HCT116 (cell line): ENCODE data around the gene FAM117A. TPM values are rescaled to one million over a fixed set of nuclear protein-coding genes. Genes with fewer than 3 reads are reported as not detected.

Experiments used
- ATAC-seq: fragments of 200-7000 bp; cut with Tn5 transposase; 2 replicates; pipeline ENCODE4 v1.9.1; 2020; ENCODE audit warnings: mild to moderate bottlenecking, moderate library complexity
- BruUV-seq: library from RNA; stranded (reverse); fragments of 400-500 nt; replicated peaks from 2 replicates; lab custom pipeline; 2021; lab: Mats Ljungman, UMichigan
- CTCF ChIA-PET: fragments of 300-600 bp; sonication (Branson Sonifier 250); formaldehyde crosslinking; loops from one replicate; lab custom pipeline; 2021; ENCODE audit warnings: antibody characterized with exemption; lab: Charles Lee
- POLR2A ChIA-PET: fragments of 300-600, 350-600 bp; sonication (Branson Sonifier 250); formaldehyde crosslinking; loops from one replicate; lab custom pipeline; 2021; ENCODE audit warnings: antibody characterized with exemption; lab: Charles Lee
- RAD21 ChIA-PET, 2 experiments: fragments of 300-600 bp; sonication (Branson Sonifier 250); formaldehyde crosslinking; loops; one replicate each; lab custom pipeline; 2023; ENCODE audit warnings: low total read pairs in 2 of 2; ENCODE audit not compliant: uncharacterized antibody in 2 of 2, unreplicated experiment in 2 of 2, low non-redundant PET in 1 of 2; lab: Charles Lee
- DNase-seq: peaks from one replicate; pipeline ENCODE4 v3.0.0-alpha.2; 2010; ENCODE audit warnings: low read depth, low spot score
- H2AFZ ChIP-seq: fragments of 200-600 bp; shearing (Covaris generic), sonication (generic); 2 replicates; pipeline ENCODE4 v1.6.1; 2017; ENCODE audit warnings: low read depth, mixed run types, mixed read lengths, antibody characterized with exemption, low read length; ENCODE audit not compliant: poor library complexity, severe bottlenecking
- H3K27ac ChIP-seq: 2 replicates; pipeline ENCODE4 v1.5.1; 2012; ENCODE audit warnings: low read depth, low read length
- H3K27me3 ChIP-seq: fragments of 200-600 bp; sonication (generic); 2 replicates; pipeline ENCODE4 v1.6.1; 2016; ENCODE audit warnings: mixed run types, low read length, mixed read lengths; ENCODE audit not compliant: insufficient read depth
- H3K36me3 ChIP-seq, 2 experiments: fragments of 200-500 bp in 1 of 2; fragments of 200-600 bp in 1 of 2; sonication (Bioruptor generic) in 1 of 2; sonication (generic) in 1 of 2; 2 replicates each; pipeline versions ENCODE4 v1.5.1 to v1.6.1; 2014 to 2016; ENCODE audit warnings: low read length in 2 of 2, inconsistent platforms in 1 of 2, mixed read lengths in 1 of 2, mixed run types in 1 of 2; ENCODE audit not compliant: insufficient read depth in 2 of 2, control insufficient read depth in 1 of 2
- H3K4me1 ChIP-seq, 2 experiments: fragments of 200-600 bp in 1 of 2; sonication (generic) in 1 of 2; 2 replicates each; pipeline versions ENCODE4 v1.5.1 to v1.6.1; 2012 to 2017; ENCODE audit warnings: low read length in 2 of 2, inconsistent platforms in 1 of 2, mild to moderate bottlenecking in 1 of 2, mixed read lengths in 1 of 2, mixed run types in 1 of 2, moderate library complexity in 1 of 2; ENCODE audit not compliant: insufficient read depth in 2 of 2, control insufficient read depth in 1 of 2
- H3K4me2 ChIP-seq: fragments of 200-600 bp; sonication (generic); 2 replicates; pipeline ENCODE4 v1.6.1; 2017; ENCODE audit warnings: mixed run types, low read length, mixed read lengths
- H3K4me3 ChIP-seq, 2 experiments: fragments of 200-600 bp in 1 of 2; sonication (generic) in 1 of 2; replicated peaks in 1 of 2; 2 replicates each; pipeline ENCODE4 v1.5.1; 2011 to 2016; ENCODE audit warnings: low read length in 2 of 2, control low read depth in 1 of 2, low read depth in 1 of 2, mild to moderate bottlenecking in 1 of 2, mixed read lengths in 1 of 2, mixed run types in 1 of 2
- H3K79me2 ChIP-seq: fragments of 200-600 bp; sonication (generic); 2 replicates; pipeline ENCODE4 v1.6.1; 2017; ENCODE audit warnings: mild to moderate bottlenecking, mixed run types, low read length, moderate library complexity, mixed read lengths; ENCODE audit not compliant: insufficient read depth
- H3K9ac ChIP-seq: fragments of 200-600 bp; sonication (generic); 2 replicates; pipeline ENCODE4 v1.6.1; 2016; ENCODE audit warnings: low read length, mixed read lengths
- H3K9me2 ChIP-seq: fragments of 200-600 bp; sonication (generic), shearing (Covaris generic); 2 replicates; pipeline ENCODE4 v1.6.1; 2017; ENCODE audit warnings: mixed run types, mild to moderate bottlenecking, moderate library complexity; ENCODE audit not compliant: insufficient read depth
- H3K9me3 ChIP-seq, 2 experiments: fragments of 200-500 bp in 1 of 2; fragments of 200-600 bp in 1 of 2; sonication (Bioruptor generic) in 1 of 2; sonication (generic) in 1 of 2; 2 replicates each; pipeline ENCODE4 v1.6.1; 2014 to 2017; ENCODE audit warnings: low read length in 2 of 2, mixed read lengths in 2 of 2, inconsistent platforms in 1 of 2, low read depth in 1 of 2, mild to moderate bottlenecking in 1 of 2, mixed run types in 1 of 2, moderate library complexity in 1 of 2; ENCODE audit not compliant: control insufficient read depth in 1 of 2, insufficient read depth in 1 of 2
- H4K20me1 ChIP-seq: fragments of 200-600 bp; sonication (generic), shearing (Covaris generic); 2 replicates; pipeline ENCODE4 v1.6.1; 2017; ENCODE audit warnings: mixed run types, mild to moderate bottlenecking, moderate library complexity; ENCODE audit not compliant: insufficient read depth
- CBX3 ChIP-seq: IDR thresholded peaks from 2 replicates; pipeline ENCODE4 v1.6.1; 2012; ENCODE audit warnings: low read depth
- CTCF ChIP-seq, 3 experiments: fragments of 200-600 bp in 1 of 3; sonication (generic) in 1 of 3; IDR thresholded peaks in 2 of 3; conservative IDR thresholded peaks in 1 of 3; 2 replicates each; pipeline ENCODE4 v1.5.1; 2012 to 2017; ENCODE audit warnings: low read depth in 2 of 3, low read length in 2 of 3, antibody characterized with exemption in 1 of 3, borderline replicate concordance in 1 of 3, control low read depth in 1 of 3, mild to moderate bottlenecking in 1 of 3, mixed read lengths in 1 of 3, mixed run types in 1 of 3, moderate library complexity in 1 of 3; ENCODE audit not compliant: insufficient read depth in 1 of 3
- POLR2AphosphoS5 ChIP-seq: IDR thresholded peaks from 2 replicates; pipeline ENCODE4 v1.6.1; 2011; ENCODE audit warnings: mild to moderate bottlenecking, low read depth, low read length, moderate library complexity
- RAD21 ChIP-seq: IDR thresholded peaks from 2 replicates; pipeline ENCODE4 v1.6.1; 2012; ENCODE audit warnings: low read depth, mild to moderate bottlenecking
- YY1 ChIP-seq: IDR thresholded peaks from 2 replicates; pipeline ENCODE4 v1.6.1; 2011; ENCODE audit warnings: low read length, low read depth, moderate library complexity, mild to moderate bottlenecking; ENCODE audit not compliant: insufficient replicate concordance; ENCODE audit errors: extremely low read depth
- intact Hi-C: fragments of 100-400 bp; cut with micrococcal nuclease; formaldehyde crosslinking; loops from 2 replicates; pipeline ENCODE4 v1.10.0; 2022
- total RNA-seq: library from RNA; stranded (reverse); gene quantifications from one replicate; pipeline ENCODE4 v1.2.1, GENCODE V29; 2021; ENCODE audit not compliant: unreplicated experiment

Gene FAM117A
- total RNA-seq, 1 experiment from 2014 or later = 12.8 TPM

GRCh38 chr17:49695698-49696232, 68.2 kb downstream of the FAM117A start (continued):
- TF ChIP-seq CTCF (IDR thresholded peaks at IDR 0.05 in 2 of 3, conservative IDR thresholded peaks at IDR 0.05 in 1 of 3; ENCODE audit: borderline replicate concordance in 1 of 3, insufficient read depth in 1 of 3, low read depth in 2 of 3, low read length in 2 of 3) (no peak), POLR2AphosphoS5 (no peak)
- TF ChIP-seq, all 23 proteins: peak for 0

- RAD21 ChIA-PET = interaction anchor here (1.2 to 2.1 kb wide), 4 partner anchors 125 to 127 kb away, joined by 5 to 10 read pairs (median 6); no protein-coding TSS in a partner anchor
- H2AFZ ChIP-seq = no peak overlapping the region
- no peak overlapping the region for H3K4me2 ChIP-seq
- no peaks in the 10 kb centered on the region for H3K9me3 ChIP-seq
- H4K20me1 ChIP-seq = no peaks in the 10 kb centered on the region
- H3K4me1 ChIP-seq = no peaks in the 10 kb centered on the region
- H3K36me3 ChIP-seq = 0 out of 4 replicates have a peak, but pooled peaks cover 0 to 2% of the 10 kb centered on the region in 2 experiments
- no peak overlapping the region for H3K4me3 ChIP-seq
- no peak overlapping the region for H3K9ac ChIP-seq
- ATAC-seq = peak; percentile 73
- BruUV-seq = no TSS peak
- H3K27ac ChIP-seq = no peak overlapping the region
- no peak for DNase-seq
- TF ChIP-seq CBX3 = no peak
- peak; percentile 36 for TF ChIP-seq YY1
- TF ChIP-seq CTCF (IDR thresholded peaks at IDR 0.05 in 2 of 3, conservative IDR thresholded peaks at IDR 0.05 in 1 of 3; ENCODE audit: borderline replicate concordance in 1 of 3, insufficient read depth in 1 of 3, low read depth in 2 of 3, low read length in 2 of 3) = peak; percentile 97 to 100 (median 99)
- TF ChIP-seq RAD21 = peak; percentile 99
- TF ChIP-seq, all 23 proteins: peak for 3
- ChIA-PET POLR2A (interaction anchor here (1.1 to 1.2 kb wide), 2 partner anchors 127 to 138 kb away, joined by 4 read pairs; no protein-coding TSS in a partner anchor), CTCF (interaction anchor here (1.1 to 9.3 kb wide), 9 partner anchors 9 to 302 kb away, joined by 3 to 92 read pairs (median 6); partner anchors contain the start of gene SLC35B1)
- intact Hi-C loops = loop anchor here (1.0 kb wide), 1 partner anchor 125 kb away; no protein-coding TSS in a partner anchor
- Histone ChIP-seq H3K79me2 (no peaks in the 10 kb centered on the region), H3K27me3 (no peaks in the 10 kb centered on the region), H3K9me2 (no peaks in the 10 kb centered on the region)
Observed at GRCh38 chr17:49694847-49695697, 68.9 kb downstream of the FAM117A start.
